ENCODE data around the gene SLC2A13.
"Not testable (repeated sequence)": the region's sequence is repeated elsewhere in the genome, so short reads cannot be mapped to it uniquely, and the experiment has no call there.

Gene SLC2A13

DNA sequence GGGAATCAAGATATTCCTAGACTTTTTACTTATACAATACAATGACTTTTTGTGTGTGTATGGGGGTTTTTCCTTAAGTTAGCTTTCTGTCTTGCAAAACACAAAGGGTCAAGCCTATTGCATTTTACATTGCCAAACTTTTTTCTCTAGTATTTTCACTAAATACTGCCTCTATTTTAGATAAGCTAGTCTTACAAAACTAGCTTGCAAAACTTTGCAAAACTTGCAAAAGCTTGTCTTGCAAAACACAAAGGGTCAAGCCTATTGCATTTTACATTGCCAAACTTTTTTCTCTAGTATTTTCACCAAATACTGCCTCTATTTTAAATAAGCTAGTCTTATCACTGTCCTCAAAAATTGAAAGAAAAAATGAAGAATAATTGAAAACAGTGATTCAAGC is 183.3 kb downstream of the SLC2A13 start:
- not testable (repeated sequence) for DNase-seq

DNA sequence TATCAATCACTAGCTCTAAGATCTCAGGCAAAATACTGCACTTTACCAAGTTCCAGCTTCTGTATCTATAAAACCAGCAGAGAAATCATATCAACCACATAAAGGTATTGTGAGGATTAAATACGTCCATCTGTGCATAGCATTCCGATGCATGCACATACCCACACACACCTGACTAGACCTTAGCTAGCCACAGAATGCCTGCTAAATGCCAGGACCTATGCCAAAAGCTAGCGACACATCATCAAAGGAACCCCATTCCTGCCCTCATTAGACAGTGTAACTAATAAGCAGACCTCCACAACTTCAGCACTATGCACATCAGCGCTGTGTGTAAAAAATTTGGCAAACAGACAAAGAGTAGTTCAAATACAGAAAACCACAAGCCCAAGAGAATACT is 185.2 kb downstream of the SLC2A13 start:
- no peak for DNase-seq

DNA sequence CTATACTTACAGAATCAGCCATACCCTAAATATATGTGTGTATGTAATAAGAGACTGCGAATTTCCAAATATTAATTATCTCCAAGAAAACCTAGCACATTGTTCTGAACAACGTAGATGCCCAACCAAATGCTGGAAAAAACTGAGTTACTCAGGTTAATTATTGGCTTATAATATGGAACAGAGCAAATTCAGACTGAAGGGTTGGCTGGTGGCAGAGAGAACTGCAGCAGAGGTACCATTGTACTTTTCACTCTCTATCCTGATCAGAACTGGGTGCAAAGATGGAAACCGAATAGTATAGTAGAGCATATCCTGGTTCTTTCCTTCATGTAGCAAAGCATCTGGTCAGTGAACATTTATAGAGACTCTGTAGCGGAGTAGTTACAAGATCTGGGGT is 185.7 kb downstream of the SLC2A13 start:
- no peak for DNase-seq

DNA sequence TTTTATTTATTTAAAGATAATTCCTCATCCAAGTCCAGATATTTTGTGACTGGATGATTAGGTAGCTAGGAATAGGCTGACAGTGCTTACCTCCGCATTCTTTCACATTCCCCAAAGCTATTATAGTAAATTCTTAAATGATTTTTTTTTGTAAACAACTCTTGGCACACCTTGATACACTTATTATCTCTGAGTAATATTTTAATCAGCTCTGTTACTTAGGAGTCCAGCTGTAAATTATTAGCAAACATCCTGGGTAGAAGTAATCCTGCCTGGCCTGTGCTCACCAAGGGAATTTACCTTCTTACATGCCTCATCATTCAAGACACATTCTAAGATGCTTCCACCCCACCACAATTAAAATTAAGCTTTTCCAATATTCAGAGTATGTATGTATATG is 186.1 kb downstream of the SLC2A13 start:
- DNase-seq, result no peak

DNA sequence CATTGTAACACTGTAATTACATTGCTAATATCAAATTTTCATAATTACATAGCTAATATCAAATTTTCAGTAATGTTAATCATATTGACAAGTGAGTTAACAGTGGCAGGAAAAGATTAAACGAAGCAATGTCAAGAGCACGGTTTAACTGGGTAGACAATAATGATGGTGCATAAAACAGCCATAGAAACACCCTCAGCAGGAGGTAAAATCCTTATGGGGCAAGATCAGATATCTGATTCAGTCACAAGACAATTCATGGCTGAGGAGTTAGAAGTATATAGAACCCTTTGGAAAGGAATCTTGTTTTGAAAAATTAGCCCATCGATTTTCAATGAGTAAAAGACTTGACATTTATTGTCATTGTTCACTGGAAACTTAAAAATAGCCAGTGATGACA is 190.6 kb downstream of the SLC2A13 start:
- DNase-seq, result no peak

DNA sequence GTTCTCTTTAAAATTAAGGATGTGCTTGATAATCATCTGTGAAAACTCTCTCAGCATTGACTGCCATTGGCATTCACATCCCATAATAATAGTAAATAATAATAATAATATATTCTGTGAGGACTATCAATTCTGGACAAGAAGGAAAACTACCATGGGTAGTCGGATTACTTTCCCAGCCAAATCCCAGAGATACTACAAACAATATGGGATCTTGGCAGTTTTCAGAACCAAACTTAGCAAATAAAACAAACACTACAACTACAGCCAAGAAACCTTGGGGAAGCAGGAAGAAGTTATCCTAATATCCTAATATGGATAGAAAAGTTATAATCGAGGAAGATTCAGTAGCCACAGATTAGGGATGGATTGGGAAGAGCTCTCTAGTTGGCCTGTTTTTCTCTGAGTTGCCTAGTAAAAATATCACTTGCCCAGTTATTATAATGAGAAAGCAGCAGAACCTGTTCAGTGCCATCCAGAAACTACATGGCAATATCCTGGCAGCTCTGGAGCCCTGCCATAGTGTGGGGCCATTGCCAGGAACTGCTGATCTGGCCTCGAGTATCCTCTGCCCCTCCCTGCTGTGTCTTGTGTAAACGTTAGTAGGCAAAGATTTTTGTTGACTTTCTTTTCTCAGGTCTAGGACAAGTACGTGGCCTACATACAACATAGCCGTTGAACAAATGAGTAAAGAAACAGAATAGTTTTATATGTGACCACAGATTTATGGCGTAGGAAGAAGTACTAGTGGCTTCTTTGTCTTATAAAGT is 193.5 kb downstream of the SLC2A13 start:
- DNase-seq, result no peak

DNA sequence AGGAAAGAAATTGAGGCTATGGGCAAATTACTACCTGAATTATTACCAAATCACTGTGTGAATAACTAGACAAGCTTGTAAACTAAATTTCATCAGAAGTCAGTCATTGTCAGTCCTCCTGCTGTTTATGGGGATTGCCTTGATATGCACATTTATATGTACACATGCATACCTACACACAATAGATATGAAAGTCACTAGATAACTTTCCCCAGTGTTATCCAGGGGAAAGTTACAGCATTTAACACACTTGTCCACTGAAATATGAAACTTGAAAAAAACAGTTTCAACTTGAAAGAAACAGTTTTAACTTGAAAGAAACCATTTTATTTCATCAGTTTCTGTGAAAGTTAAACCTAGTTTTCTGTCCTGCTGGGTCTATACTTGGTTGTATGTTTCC is 199.6 kb downstream of the SLC2A13 start:
- no peak for DNase-seq

DNA sequence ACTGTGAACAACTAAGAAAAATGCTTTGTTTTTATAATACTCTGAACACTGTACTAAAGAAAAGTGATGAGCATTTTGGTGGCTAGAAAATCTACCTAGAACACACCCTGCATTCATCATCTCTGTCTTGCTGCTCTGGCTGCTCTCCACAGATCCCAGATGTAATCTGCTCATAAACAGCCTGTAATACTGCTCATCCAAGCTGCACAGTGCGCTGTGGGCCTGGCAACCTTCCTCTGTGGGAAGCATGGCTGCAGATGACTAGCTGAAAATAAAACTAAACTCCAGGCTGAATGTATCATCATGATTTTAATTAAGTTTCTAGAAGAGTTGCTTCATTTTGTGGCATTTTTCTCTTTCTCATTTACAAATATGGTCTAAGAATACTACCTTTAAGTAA is 200.7 kb downstream of the SLC2A13 start:
- DNase-seq, result no peak

DNA sequence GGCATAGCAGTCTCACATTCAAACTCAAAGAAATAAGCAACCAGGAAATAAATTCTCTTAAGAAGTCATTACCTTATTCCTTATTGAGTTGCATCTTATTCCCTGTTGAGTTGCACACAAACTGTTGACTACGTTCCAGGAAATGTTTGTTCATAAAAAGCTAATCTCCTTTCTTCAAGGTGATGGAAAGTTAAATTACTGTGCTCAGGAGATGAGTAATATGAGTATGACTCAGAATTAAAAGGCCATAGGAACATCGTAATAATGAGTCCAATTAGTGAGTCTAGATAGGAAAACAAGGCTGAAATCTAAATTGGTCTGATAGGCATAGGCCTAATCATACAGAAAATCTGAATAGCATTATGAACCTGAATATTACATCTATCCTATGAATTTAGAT is 203.1 kb downstream of the SLC2A13 start:
- no peak for DNase-seq

DNA sequence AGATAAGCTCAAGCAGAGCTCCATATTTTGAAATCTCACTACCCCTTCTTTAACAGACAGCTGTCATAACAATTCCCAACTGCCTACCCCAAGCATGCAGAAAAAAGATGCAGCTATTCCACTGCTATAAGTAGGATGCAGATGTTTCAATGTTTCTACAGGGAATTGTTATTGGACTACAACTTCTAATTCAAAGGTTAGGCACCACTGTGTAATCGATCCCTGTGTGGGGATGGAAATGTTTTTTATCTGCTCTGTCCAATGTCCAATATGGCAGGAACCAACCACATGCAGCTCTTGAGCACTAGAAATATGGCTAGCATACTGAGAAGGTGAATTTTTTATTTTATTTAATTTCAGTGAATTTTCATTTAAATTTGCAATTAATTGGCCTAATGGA is 208.6 kb downstream of the SLC2A13 start:
- no peak for DNase-seq

DNA sequence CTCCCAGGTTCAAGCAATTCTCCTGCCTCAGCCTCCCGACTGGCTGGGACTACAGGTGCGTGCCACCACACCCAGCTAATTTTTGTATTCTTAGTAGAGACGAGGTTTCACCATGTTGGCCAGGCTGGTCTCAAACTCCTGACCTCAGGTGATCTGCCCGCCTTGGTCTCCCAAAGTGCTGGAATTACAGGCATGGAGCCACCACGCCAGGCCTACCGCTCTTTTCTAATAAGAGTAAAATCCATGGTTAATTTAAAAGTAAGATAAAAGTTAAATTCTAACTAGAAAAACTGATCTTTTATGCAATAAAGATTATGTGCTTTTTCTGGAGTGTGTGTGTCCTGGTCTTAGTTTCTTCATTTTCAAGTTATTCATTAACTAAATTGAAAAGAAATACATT is 212.5 kb downstream of the SLC2A13 start:
- DNase-seq, result not testable (repeated sequence)

DNA sequence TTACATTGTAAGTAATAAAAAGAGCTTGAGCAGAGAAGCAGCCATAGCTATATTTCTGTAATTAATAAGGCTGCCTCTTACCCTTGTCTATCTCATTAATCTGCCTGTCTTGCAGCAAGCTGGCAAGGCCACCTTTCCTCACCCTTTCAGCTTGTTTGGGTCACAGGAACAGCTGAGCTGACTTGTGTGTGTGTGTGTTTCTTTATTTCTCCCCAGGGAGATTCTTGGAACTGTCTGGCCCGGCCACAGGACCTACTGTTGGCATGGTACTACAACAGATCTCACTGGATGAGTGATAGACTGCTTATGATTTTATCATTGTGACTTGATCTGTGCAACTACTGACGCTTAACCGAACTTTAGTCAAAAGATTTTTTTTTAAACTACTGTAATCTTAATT is 213.7 kb downstream of the SLC2A13 start:
- DNase-seq, result no peak

DNA sequence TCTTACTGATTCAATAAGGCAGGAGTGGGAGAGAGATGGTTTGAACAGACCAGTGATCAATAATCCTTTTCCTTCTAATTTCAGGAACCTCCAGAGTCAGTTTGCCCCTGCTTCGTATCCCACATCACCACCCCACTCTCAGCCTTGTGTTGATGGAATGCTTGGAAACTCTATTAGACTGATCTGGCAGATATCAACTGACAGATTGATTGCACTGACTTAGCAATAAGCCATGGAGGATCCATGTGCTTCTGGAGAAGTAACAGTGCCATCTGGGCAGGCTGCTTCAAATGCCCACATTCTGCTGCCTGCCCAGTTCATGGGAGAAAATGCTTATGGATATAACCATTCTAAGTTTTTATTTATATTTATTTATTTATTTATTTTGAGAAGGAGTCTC is 218.0 kb downstream of the SLC2A13 start:
- DNase-seq, result no peak

DNA sequence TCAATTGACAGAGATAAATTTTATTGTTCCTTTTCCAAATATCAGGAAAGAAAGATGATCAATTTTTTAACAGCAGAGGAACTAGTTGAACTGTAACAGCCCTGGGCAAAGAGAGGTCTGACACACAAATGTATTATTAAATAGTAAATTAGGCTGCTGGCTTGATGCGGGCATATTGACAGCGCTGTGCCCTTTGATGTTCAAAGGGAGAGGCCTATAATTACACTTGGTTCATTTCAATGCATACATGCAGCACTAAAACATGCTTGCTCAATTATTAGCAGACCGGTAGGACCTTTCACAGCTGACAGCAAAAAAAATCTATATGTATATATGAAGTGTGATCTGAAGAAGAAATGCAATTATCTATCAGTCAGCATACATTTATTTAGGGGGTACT is 219.8 kb downstream of the SLC2A13 start:
- DNase-seq, result no peak

DNA sequence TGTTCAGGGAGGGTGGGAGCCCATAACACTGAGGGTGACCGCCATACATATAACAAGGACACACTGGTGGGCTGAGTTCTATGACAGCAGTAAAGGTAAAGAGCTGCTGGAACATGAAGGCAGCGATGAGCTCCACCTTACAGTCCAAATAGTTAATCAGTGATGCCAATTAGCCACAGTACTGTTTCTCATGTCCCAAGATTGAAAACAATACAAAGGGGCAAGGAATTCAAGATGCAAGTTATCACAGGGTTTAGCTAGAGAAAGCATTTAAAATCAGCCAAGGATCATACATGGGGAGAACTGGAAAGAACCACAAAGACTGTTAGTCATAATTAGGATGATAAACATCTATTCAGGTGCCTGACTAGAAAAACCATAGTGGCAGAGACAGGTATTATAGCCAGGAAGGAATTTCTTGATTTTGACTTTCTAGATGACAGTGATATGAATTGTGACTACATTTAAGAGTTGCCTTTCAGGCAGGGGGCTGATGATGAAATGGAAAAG is 221.2 kb downstream of the SLC2A13 start:
- DNase-seq, result no peak

DNA sequence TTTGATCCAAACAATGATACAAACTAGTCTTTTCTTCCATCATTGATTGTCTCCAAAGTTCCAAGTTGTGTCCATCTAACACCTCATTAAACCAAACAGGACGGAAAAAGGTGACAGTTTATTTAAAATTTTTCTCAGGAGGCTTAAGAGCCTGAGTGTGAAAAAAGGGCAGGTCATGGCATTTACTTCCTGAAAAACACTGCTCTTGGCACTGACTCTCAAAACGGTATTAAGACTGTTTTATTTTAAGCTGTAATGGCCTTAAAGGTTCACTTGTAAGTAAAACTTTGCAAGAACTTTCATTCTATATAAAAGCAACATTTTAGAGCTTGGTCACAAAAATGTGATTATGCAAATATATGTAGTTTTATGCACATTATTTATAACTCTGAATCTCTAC is 222.5 kb downstream of the SLC2A13 start:
- no peak for DNase-seq

DNA sequence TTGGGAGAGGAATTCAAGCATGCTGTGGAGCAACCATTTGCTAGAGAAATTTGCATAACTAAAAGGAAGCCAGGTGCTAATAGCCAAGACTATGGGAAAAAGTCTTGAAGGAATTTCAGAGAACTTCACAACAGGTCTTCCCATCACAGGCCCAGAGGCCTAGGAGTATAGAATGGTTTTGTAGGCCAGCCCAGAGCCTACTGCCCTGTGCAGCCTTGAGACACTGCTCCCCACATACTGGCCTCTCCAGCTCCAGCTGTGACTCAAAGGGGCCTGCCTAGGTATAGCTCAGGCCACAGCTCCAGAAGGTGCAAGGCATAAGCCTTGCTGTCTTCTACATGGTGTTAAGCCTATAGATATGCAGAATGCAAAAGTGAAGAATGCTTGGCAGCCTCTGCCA is 227.1 kb downstream of the SLC2A13 start:
- DNase-seq, result no peak

DNA sequence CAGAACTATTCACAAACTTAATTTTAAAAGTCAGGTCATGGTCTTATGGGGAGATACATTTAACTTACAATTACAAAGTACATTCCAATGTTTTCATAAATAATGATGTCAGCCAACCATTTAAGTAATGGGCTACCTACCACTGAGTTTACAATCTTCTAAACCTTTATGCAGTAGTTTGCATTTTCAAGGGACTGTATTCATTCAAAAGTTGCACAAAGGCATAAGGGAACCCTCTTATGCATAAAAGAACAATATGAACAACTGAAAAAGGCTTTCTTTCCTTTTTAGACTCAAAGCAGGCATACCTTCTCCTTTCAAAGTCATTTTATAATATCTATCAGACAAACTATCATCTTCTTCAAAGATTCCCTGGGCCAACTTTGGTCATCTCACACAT is 230.2 kb downstream of the SLC2A13 start:
- DNase-seq, result no peak

DNA sequence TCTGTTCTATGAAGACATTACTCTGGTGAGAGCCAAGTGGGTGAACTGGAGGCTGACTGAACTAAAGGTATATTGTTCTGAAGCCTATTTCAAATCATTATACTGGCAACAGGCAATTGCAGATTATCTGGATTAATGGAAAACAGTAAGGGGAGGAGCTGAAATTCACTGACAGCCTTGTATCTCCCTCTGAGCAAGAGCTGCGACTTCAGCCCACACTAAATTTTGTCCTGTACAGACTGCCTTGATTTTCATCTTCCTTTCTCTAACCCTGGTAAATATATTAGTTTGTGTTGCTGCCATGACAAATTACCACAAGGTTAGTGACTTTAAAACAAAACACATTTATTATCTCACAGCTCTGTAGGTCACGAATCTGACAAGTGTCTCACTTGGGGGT is 231.1 kb downstream of the SLC2A13 start:
- no peak for DNase-seq

DNA sequence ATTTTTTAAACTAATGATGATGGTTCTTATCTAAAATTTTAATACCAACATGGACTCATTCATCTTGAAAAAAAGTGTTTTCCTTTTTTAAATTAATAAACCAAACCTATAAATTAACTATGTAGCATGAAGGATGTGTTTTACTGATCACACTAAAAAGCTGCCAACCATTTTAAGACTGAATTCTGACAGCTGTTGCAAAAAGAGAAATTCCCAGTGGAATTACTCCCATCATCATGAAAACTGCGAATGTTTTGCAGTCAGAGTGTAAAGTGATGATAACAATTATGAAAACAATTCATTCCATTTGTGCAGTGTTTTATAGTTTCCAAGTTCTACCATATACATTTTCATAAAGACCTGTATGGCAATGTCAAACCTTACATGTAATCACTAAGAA is 232.8 kb downstream of the SLC2A13 start:
- DNase-seq, result no peak

DNA sequence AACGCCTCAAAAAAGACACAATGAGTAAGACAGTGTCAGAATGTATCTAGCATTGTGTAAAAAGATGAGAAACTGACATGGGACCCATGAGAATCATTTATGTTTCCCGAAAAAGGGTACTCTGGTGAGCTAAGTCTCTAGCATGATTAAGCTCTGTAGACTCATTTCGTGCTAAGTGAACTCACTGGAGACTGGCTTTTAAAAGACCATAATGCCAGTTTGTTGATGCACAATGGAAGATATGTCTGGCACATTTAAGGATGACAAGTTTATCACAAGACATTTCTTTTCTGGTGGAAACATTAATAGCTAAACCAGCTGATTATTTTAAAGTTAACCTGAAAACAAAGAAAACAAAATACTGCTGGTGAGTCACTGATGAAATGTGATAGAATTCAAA is 233.5 kb downstream of the SLC2A13 start:
- DNase-seq, result no peak

DNA sequence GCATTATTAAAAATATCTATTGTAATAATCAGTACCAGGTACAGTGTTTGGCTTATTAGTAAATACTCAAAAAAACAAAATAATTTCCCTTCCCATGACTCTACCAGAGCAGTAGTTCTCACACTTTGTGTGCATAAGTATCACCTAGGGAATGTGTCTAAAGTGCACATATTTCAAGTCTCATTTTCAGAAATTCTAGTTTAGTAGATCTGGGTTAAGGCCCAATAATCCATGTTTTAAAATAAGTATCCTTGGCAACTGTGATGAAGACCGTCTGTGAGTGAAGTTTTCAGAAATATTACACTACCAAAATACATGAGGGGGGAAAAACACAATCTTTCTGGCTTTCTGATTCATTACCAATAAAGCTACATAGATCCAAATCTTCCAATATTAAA is 237.6 kb downstream of the SLC2A13 start:
- DNase-seq, result no peak

DNA sequence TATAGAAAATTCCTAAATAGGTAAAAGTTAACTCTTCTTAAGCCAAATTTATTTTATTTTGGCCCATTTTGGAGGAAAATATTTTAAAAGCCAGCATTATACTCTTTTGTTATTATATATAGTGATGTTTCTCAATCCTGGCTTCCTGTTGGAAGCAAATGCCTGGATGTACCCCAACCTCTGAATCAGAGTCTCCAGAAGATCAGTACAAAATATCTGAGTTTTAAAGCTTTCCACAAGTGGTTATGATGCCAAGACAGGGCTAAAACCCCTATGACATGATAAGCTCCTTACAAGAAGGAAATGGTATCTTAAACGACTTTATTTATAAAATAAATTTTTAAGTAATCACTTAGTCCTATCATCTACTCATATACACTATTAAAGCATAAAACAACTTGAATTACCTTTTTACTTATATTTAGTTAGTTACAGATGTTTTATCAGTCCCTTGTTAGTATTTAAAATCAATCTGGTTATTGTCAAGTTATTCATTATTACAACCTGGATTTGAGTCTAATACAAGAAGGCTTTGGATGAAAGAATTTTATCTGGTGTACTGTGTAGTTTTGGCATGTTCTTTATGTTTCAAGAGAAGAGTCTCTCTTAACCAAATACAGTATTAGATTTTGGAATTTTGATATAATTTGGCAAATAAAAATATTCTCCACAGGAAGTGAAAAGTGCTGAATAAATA is 238.1 kb downstream of the SLC2A13 start:
- DNase-seq, result no peak

DNA sequence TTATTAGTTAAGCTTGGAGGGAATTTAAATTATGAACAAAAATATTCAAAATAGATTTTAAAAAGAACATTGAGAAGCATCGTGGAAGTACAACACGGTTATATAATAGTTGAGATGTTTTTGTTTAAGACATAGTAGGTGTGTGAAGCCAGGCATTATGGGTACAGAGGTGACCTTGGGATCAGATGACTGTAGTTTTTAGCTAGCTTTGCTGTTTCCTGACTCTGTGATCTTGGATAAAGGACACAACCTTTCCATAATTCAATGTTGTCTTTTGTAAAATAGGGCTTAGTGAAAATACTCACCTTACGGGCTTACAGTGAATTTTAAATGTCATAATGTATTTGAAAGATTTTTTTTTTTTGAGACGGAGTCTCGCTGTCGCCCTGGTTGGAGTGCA is 239.7 kb downstream of the SLC2A13 start:
- no peak for DNase-seq

DNA sequence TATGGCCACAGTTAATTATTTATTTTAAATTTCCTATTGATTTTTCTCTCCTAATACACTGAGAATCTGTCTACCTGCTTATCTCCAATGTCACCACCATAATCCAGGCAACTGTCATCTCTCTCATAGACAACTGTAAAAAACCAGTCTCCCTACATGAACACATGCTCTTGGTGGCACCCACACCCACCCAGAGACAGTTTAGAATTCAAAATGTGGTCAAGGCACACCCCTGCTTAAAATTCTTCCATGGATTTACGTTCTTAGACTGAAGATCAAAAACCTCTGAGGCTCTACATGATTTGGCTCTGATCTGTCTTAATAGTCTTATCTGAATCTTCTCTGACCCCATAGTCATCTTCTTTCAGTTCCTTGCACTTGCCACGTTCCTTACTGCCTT is 245.2 kb downstream of the SLC2A13 start:
- DNase-seq, result no peak

Data from stimulated activated CD4-positive, alpha-beta T cell treated with anti-CD3 and anti-CD28 coated beads, Interleukin-12 subunit alpha, Interleukin-12 subunit beta, amount 100 ng/mL, for 4 hours (primary cell).